Neural cell (in vitro differentiated cells): ENCODE measurements around the gene NHERF2.

ENCODE experiments used
- EP300 ChIP-seq: fragments of 450-650 bp; conservative IDR thresholded peaks from 2 replicates; pipeline ENCODE4 v1.6.1; 2014; ENCODE audit warnings: antibody characterized with exemption, mild to moderate bottlenecking, moderate library complexity; ENCODE audit not compliant: poor library complexity, severe bottlenecking
- MXI1 ChIP-seq: fragments of 450-650 bp; conservative IDR thresholded peaks from 2 replicates; pipeline ENCODE4 v1.6.1; 2014; ENCODE audit warnings: antibody characterized with exemption, mild to moderate bottlenecking; ENCODE audit not compliant: poor library complexity, severe bottlenecking
- SMC3 ChIP-seq: fragments of 450-650 bp; conservative IDR thresholded peaks from 2 replicates; pipeline ENCODE4 v1.6.1; 2014; ENCODE audit warnings: antibody characterized with exemption, mild to moderate bottlenecking, moderate library complexity; ENCODE audit not compliant: poor library complexity
- TF ChIP-seq, protein P1 (sequence below): IDR thresholded peaks from 2 replicates; pipeline ENCODE4 v1.6.1; 2012; ENCODE audit warnings: borderline replicate concordance
- TF ChIP-seq, protein P2 (sequence below): fragments of 450-650 bp; IDR thresholded peaks from 2 replicates; pipeline ENCODE4 v1.5.1; 2014; ENCODE audit warnings: antibody characterized with exemption, mild to moderate bottlenecking, moderate library complexity; ENCODE audit not compliant: poor library complexity, severe bottlenecking

GRCh38 chr16:2026461-2027023, at the start of gene NHERF2:
- TF ChIP-seq, protein P1, sequence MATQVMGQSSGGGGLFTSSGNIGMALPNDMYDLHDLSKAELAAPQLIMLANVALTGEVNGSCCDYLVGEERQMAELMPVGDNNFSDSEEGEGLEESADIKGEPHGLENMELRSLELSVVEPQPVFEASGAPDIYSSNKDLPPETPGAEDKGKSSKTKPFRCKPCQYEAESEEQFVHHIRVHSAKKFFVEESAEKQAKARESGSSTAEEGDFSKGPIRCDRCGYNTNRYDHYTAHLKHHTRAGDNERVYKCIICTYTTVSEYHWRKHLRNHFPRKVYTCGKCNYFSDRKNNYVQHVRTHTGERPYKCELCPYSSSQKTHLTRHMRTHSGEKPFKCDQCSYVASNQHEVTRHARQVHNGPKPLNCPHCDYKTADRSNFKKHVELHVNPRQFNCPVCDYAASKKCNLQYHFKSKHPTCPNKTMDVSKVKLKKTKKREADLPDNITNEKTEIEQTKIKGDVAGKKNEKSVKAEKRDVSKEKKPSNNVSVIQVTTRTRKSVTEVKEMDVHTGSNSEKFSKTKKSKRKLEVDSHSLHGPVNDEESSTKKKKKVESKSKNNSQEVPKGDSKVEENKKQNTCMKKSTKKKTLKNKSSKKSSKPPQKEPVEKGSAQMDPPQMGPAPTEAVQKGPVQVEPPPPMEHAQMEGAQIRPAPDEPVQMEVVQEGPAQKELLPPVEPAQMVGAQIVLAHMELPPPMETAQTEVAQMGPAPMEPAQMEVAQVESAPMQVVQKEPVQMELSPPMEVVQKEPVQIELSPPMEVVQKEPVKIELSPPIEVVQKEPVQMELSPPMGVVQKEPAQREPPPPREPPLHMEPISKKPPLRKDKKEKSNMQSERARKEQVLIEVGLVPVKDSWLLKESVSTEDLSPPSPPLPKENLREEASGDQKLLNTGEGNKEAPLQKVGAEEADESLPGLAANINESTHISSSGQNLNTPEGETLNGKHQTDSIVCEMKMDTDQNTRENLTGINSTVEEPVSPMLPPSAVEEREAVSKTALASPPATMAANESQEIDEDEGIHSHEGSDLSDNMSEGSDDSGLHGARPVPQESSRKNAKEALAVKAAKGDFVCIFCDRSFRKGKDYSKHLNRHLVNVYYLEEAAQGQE, result no peak
- TF ChIP-seq, protein P2, sequence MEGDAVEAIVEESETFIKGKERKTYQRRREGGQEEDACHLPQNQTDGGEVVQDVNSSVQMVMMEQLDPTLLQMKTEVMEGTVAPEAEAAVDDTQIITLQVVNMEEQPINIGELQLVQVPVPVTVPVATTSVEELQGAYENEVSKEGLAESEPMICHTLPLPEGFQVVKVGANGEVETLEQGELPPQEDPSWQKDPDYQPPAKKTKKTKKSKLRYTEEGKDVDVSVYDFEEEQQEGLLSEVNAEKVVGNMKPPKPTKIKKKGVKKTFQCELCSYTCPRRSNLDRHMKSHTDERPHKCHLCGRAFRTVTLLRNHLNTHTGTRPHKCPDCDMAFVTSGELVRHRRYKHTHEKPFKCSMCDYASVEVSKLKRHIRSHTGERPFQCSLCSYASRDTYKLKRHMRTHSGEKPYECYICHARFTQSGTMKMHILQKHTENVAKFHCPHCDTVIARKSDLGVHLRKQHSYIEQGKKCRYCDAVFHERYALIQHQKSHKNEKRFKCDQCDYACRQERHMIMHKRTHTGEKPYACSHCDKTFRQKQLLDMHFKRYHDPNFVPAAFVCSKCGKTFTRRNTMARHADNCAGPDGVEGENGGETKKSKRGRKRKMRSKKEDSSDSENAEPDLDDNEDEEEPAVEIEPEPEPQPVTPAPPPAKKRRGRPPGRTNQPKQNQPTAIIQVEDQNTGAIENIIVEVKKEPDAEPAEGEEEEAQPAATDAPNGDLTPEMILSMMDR, result no peak
- TF ChIP-seq SMC3 (no peak), MXI1 (no peak), EP300 (no peak)
